Hematopoietic multipotent progenitor cell treated with erythropoietin and hydrocortisone succinate and interleukin-3 and kit ligand, for 8 days (in vitro differentiated cells): ENCODE data around the gene NOP58.
"Not testable (repeated sequence)": the region's sequence is repeated elsewhere in the genome, so short reads cannot be mapped to it uniquely, and the experiment has no call there.

ENCODE experiments used
- DNase-seq: peaks from one replicate; pipeline ENCODE4 v3.0.0-alpha.2; 2015

Gene NOP58

DNA sequence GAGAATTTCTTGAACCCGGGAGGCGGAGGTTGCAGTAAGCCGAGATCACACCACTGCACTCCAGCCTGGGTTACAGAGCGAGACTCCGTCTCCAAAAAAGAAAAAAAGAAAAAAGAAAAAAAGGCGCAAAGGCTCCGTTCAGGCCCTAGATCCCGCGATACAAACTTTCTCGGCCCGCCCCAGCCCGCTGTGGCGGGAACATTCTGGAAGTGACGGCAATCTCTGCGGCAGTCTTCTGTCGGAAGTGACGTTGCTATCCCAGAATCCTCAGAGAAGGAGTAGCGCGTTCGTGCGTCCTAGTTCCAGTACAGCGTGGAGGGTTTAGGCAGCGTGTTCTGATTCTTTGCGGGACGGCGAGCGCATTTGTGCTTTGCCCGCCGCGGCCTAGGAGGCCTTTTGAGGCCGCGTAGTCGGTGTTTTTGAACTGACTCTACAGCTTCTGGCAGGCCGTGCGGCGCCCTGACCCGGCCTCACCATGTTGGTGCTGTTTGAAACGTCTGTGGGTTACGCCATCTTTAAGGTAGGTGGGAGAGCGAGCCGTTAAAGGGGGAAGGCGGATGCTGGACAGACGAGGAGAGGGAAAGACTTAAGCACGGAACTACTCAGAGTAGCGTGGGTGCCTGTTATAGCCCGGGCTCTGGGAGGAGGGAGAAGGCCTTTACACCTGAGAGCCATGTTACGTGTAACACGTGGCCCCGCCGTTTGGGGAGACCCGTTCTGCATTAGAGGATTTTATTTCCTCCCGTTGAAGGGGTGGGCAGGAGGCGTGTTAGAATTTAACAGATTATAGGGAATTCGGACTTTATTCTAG lies at the start of gene NOP58:
TSS of gene NOP58 (plus strand) at position 297 of the 811 bp plus-strand sequence. CDS start at position 476, 179 bp downstream.
- peak; percentile 97 for DNase-seq

DNA sequence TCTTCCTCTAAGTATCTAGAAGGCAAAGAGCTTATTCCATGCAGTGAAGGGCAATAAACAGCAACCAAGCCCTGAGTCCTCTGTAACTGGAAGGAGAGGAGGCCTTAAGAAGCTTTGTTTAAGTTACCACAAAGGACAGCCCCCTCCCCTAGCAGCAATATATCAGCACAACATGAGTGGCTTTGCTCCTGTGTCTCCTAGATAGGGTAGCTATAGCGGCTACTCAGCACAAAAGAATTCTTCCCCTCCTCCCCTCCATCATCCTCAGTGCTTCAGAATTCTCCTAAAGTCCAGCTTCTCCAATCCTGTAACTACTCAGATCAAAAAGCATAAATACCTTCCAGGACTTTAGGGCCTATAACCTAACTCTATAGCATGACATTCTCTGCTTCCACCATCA lies 43.7 kb upstream of the NOP58 start:
- DNase-seq: no peak

- peak; percentile 39 for DNase-seq
These were observed 27.8 kb upstream of the NOP58 start for GRCh38 chr2:202237787-202238233.

DNA sequence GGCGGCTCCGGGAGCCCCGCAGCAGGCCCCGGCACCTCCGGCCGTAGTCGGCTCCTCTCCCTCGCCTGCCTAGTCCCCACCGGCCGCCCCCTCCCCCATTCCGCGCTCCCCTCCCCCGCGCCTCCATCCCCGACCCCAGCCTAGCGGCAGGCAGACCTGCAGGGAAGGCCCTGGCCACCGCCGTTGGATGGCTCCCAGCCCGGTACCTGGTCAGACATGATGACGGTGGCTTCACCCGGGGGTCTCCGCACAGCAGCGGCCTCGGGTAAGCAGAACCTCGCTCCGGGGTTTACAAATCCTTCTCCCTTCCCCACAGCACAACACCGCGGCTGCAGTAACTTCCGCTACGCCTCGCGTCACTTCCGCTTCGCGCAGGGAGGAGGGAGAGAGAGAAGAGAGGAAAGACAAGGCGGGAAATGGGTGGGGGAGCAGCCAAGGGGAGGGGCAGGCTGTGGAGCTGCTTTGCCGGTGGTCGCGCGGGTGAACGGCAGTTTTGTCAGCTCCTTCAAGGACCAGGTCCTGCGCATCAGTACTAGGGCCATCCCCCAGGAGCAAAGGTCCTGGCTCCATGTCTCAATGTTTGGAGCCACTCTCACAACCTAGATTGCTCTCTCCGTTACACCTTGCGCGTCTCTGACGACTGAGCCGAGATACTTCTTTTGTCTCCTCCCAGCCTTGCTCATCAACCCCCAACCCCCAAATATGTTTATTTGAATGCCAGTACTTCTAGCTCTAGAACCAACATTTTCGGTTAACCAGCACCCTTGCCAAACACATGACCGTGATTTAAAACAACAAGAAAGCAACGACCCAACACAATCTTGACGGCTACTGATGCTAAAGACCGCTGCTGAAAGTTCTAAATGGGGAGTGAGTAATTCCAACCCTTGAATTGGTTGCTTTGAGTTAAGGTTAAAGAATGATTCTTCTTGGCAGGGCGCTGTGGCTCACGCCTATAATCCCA lies 27.0 kb upstream of the NOP58 start, which contains the start of gene SUMO1:
TSS of gene SUMO1 (minus strand) at position 364 of the 964 bp plus-strand sequence. CDS start at position 218, 146 bp downstream.
- DNase-seq: peak; percentile 96

DNA sequence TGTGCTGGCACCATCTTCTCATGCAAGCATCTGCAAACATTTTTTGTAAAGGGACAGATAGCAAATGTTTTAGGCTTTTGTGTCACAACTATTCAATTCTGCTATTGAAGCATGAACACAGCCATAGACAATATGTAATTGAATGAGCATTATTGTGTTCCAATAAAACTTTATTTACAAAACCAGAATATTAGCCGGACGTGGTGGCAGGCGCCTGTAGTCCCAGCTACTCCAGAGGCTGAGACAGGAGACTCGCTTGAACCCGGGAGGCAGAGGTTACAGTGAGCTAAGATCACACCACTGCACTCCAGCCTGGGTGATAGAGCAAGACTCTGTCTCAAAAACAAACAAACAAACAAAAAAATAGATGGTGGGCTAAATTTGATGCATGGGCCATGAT lies 17.9 kb upstream of the NOP58 start:
- not testable (repeated sequence) for DNase-seq

GRCh38 chr2:202249521-202250253 lies 15.9 kb upstream of the NOP58 start:
- no peak for DNase-seq

DNA sequence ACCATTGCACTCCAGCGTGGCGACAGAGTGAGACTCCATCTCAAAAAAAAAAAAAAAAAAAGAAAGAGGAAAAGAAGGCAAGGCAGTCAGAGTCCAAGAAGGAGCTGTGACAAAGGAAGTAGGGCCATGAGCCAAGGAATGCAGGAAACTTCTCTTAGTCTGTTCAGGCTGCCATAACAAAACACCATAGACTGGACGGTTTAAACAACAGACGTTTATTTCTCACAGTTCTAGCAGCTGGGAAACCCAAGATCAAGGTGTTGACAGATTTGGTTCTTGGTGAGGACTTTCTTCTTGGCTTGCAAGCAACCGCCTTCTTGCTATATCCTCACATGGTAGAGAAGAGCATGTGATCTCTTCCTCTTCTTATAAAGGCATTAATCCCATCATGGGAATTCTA lies 14.1 kb upstream of the NOP58 start:
- DNase-seq: no peak

DNA sequence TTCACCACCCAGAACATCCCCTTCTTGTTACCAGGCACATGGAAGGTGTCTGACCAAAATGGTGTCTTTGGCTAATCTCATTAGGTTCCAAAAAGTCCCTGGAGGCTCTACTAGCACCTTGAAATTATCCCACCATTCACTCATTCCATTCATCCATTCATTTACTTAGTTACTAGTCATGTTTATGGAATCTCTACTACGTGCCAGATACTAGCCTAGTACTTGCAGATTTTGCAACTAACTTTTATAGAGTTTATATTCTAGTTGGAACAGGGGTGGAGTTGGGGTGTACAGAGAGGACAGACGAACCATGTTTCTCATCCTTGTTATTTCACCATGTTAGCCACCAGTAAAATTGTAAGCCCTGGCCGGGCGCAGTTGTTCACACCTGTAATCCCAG lies 4.0 kb upstream of the NOP58 start:
- no peak for DNase-seq

DNA sequence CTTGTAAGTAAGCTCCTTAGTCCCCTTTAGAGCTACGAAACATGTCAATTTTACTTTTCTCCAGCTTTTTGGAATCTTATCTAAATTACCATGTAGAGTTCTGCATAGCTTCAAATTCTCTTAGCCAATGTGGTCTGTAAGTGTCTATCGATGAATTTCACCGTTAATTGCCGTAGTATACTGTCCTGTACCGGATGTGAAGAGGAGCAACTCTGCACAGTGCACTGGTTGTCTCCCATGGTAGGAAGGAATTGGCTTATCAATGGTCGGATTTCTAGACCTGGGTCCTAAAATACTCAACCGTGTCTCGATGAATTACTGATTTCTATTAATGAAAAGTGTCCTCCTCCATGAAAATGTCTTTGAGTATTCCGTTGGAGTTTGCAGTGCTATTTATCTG lies 1.9 kb downstream of the NOP58 start:
- peak; percentile 29 for DNase-seq

DNA sequence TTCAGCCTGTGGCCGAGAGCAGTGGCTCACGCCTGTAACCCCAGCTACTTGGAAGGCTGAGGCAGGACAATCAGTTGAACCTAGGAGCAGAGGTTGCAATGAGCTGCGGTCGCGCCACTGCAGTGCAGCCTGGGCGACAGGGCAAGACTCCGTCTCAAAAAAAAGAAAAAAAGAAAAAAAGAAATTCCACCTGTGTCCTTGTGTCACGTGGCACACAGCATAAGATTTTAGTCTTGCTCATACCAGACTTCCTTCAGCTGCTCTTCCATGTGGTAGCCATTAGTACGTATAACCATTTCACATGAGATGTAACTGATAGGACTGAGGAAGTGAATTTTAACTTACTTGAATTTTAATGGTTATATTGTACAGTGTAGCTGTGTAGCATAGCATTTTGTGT lies 4.0 kb downstream of the NOP58 start:
- DNase-seq: peak; percentile 47

- no peak for DNase-seq
These were observed 4.9 kb downstream of the NOP58 start for GRCh38 chr2:202270487-202270886.

DNA sequence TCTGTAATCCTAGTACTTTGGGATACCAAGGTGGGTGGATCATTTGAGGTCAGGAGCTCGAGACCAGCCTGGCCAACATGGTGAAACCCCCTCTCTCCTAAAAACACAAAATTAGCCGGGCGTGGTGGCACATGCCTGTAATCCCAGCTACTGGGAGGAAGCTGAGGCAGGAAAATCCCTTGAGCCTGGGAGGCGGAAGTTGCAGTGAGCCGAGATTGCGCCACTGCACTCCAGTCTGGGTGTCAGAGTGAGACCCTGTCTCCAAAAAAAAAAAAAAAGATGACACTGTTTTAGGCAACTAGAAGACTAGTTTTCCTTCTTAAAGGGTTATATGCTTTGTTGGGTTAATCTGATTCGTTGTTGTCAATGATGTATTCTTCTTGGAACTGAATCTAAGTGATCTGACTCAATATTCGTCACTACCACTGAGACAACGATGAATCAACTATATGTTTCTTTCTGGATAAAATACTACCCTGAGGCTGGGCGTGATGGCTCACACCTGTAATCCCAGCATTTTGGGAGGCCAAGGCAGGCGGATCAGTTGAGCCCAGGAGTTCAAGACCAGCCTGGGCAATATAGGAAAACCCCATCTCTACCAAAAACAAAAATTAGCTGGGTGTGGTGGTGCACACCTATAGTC lies 10.6 kb downstream of the NOP58 start:
- not testable (repeated sequence) for DNase-seq

- DNase-seq: no peak
These were observed 12.6 kb downstream of the NOP58 start for GRCh38 chr2:202278036-202278760.

DNA sequence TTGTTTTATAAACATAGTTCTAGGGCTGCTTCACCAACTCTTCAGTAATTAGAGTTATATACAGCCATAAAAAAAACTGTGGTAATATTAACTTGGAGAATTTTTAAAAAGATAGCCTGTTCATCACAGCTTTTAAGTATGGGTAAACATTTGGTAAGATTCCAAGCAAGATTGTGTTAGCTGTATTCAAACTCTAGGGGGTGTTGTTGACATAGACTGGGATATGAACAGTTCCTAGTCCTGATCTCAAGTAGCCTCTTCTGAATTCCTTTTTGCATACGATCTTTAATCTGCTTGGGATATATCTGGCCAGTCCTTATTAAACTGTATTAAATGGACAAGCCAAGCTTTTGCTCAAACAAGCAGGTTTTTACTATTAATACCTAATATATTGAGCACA lies 13.4 kb downstream of the NOP58 start:
- peak; percentile 59 for DNase-seq

- no peak for DNase-seq
These were observed 21.0 kb downstream of the NOP58 start for GRCh38 chr2:202286595-202286994.

GRCh38 chr2:202289394-202290204 lies 24.0 kb downstream of the NOP58 start:
- no peak for DNase-seq

DNA sequence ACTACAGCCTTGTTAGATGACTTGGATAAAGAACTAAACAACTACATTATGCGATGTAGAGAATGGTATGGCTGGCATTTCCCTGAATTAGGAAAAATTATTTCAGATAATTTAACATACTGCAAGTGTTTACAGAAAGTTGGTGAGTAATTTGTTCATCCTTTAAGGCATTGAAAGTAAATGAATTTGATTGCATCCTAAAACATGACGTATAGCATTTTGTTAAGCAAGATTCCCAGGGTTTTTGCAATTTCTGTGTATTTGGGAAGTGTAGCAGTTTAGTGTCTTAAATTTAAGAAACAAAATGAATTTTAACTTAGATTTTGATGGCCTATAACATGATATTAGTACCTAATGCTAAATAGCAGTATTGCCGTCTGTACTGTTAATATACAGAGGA lies 24.8 kb downstream of the NOP58 start:
- no peak for DNase-seq

DNA sequence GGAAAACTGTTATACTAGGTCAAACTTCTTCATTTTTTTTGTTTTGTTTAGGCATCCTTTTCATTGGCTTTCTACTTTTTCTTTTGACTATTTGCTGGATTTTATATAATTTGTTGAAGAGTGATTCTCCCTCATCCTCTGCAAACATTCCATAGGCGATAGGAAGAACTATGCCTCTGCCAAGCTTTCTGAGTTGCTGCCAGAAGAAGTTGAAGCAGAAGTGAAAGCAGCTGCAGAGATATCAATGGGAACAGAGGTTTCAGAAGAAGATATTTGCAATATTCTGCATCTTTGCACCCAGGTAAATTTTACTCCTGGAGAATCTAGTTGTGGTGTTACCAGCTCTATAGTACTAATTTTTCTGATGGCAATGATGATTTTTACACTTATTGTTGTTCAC lies 25.4 kb downstream of the NOP58 start:
- no peak for DNase-seq

DNA sequence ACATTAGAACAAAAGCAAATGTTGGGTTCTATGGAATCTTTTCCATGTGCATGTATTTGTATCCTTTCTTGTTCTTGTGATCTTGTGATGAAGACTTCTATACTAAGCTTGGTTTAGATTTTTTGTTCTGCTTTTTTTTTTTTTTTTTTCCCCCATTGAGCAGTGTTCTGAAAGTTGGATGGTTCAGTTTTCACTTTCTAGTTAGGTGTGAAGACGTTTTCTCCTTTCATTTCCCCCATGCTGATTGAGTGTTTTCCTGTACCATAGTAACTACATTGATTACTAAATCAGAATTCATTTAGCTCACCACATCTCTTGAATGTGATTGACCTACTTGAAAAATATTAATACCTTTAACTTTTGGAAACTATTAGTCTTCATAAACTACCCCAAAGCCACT lies 34.1 kb downstream of the NOP58 start:
- DNase-seq: no peak

DNA sequence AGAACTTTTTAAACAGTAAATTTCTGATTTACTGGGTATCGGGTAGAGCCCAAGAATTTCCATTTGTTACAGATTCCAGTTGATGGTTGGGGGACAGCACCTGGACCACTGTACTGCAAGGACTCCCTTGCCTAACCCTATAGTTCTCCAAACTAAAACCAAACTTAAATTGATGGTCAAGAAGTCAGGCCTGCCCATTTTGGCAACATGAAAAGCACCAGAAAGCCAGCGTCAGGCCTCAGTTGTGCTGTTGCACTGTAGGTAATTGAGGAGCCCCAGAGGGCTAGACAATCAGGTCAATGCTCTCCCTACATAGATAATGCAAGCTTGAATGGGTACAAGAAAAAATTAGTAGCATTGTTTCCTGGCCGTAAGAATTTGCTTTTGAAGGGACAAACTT lies 40.5 kb downstream of the NOP58 start:
- DNase-seq: no peak

GRCh38 chr2:202307690-202308089 lies 42.1 kb downstream of the NOP58 start:
- no peak for DNase-seq
